ENCODE results near the gene EHD2. TPM values are rescaled to one million over a fixed set of nuclear protein-coding genes. Genes with fewer than 3 reads are reported as not detected.

EHD2 gene
- total and polyA plus RNA-seq, 9 donors, result 28.0 to 162 (median 102) TPM

DNA sequence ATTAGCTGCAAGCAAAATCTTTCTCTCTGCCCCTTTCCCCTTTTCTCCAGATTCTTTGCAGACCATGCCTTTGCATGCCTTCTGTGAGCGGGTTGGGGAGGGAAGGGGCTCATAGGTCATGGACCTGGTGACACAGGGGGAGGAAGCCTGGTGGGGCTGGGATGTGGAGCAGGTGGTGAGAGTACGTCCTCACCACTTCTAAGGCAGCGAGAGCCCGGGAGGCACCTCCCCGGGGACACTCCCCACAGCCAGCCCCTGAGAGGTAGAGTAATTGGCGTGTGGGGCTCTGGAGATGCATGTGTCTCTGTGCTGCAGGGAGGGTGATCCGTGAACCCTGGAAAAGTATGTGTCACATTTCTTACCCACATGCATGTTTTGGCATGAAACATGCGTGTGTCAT, 42.5 kb upstream of the EHD2 start:
- no peak overlapping the region for H3K4me3 ChIP-seq
- H3K27ac ChIP-seq, result no peak overlapping the region
- H3K9me3 ChIP-seq, result no peaks in the 10 kb centered on the region
- DNase-seq, result no peak
- no peaks in the 10 kb centered on the region for H3K36me3 ChIP-seq
- H3K27me3 ChIP-seq, result no peaks in the 10 kb centered on the region
- intact Hi-C loops (cut with DNase I), result no loop called here
- peaks cover 5% of the 10 kb centered on the region for H3K4me1 ChIP-seq (ENCODE audit: insufficient read depth)
- TF ChIP-seq POLR2A (IDR thresholded peaks at IDR 0.05) (no peak), EP300 (IDR thresholded peaks at IDR 0.05) (no peak)
- TF ChIP-seq, protein P1, sequence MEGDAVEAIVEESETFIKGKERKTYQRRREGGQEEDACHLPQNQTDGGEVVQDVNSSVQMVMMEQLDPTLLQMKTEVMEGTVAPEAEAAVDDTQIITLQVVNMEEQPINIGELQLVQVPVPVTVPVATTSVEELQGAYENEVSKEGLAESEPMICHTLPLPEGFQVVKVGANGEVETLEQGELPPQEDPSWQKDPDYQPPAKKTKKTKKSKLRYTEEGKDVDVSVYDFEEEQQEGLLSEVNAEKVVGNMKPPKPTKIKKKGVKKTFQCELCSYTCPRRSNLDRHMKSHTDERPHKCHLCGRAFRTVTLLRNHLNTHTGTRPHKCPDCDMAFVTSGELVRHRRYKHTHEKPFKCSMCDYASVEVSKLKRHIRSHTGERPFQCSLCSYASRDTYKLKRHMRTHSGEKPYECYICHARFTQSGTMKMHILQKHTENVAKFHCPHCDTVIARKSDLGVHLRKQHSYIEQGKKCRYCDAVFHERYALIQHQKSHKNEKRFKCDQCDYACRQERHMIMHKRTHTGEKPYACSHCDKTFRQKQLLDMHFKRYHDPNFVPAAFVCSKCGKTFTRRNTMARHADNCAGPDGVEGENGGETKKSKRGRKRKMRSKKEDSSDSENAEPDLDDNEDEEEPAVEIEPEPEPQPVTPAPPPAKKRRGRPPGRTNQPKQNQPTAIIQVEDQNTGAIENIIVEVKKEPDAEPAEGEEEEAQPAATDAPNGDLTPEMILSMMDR (IDR thresholded peaks at IDR 0.05), result no peak
- WGBS, 3 donors, result 97 to 98% (median 98%) methylated on average over 8 of the region's 8 CpGs

DNA sequence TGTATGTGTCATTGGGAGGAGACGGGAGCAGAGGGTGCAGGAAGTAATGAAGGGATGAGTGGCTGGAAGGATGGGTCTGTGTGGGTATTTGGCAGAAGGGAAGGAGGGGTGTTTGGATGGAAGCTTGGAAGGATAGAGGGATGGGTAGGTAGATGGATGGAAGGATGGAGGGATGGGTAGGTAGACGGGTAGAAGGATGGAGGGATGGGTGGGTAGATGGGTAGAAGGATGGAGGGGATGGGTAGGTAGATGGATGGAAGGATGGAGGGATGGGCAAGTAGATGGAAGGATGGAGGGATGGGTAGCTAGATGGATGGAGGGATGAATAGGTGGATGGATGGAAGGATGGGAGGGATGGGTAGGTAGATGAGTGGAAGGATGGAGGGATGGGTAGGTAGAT, 41.7 kb upstream of the EHD2 start:
- Histone ChIP-seq H3K4me1 (ENCODE audit: insufficient read depth) (peaks cover 5% of the 10 kb centered on the region), H3K36me3 (no peaks in the 10 kb centered on the region), H3K27ac (no peak overlapping the region), H3K4me3 (no peak overlapping the region), H3K27me3 (no peaks in the 10 kb centered on the region), H3K9me3 (no peaks in the 10 kb centered on the region)
- TF ChIP-seq EP300 (IDR thresholded peaks at IDR 0.05), result no peak
- no peak for TF ChIP-seq POLR2A (IDR thresholded peaks at IDR 0.05)
- TF ChIP-seq, protein P1 (IDR thresholded peaks at IDR 0.05), result no peak
- intact Hi-C loops (cut with DNase I), result no loop called here
- WGBS, 3 donors, result 95 to 98% (median 95%) methylated on average over 2 of the region's 2 CpGs
- DNase-seq, result no peak

DNA sequence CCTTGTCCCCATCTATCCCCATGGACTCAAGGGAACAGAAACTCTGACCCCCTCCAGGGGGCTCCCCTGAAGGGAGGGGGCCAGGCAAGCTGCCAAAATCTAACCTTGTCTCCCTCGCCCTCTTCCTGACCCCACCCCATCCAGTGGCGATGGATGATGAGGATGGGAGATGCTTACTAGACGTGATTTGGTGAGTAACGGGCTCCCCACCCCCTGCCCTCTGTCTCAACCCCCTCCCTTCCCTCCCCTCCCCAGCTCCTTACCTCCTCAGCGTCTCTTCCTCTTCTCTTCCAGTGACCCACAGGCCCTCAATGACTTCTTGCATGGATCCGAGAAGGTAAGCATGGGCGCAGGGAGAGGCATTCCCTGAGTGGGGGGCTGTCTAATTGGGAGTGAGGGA, 39.8 kb upstream of the EHD2 start:
- intact Hi-C loops (cut with DNase I), result no loop called here
- Histone ChIP-seq H3K36me3 (no peaks in the 10 kb centered on the region), H3K4me3 (no peak overlapping the region), H3K27me3 (no peaks in the 10 kb centered on the region), H3K9me3 (no peaks in the 10 kb centered on the region), H3K27ac (no peak overlapping the region), H3K4me1 (ENCODE audit: insufficient read depth) (no peaks in the 10 kb centered on the region)
- no peak for DNase-seq
- TF ChIP-seq, protein P1 (IDR thresholded peaks at IDR 0.05), result no peak
- no peak for TF ChIP-seq EP300 (IDR thresholded peaks at IDR 0.05)
- TF ChIP-seq POLR2A (IDR thresholded peaks at IDR 0.05), result no peak
- WGBS, 3 donors, result 89 to 94% (median 91%) methylated on average over 7 of the region's 7 CpGs

DNA sequence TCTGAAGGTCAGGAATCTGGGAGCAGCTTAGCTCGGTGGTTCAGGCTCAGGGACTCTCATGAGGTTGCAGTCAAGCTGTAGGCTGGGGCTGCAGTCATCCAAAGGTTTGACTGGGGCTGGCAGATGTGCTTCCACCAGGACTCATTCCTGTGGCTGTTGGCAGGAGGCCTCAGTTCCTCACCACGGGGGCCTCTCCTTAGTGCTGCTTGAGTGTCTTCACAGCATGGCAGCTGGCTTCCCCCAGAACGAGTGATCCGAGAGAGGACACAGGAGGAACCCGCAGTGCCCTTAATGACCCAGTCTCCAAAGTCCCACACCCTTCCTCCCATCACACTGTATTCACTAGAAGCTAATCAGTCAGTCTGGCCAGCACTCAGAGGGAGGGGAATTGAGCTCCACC, 38.7 kb upstream of the EHD2 start:
- intact Hi-C loops (cut with DNase I), result no loop called here
- Histone ChIP-seq H3K27me3 (no peaks in the 10 kb centered on the region), H3K4me3 (no peak overlapping the region), H3K4me1 (ENCODE audit: insufficient read depth) (no peaks in the 10 kb centered on the region), H3K36me3 (no peaks in the 10 kb centered on the region), H3K9me3 (no peaks in the 10 kb centered on the region), H3K27ac (no peak overlapping the region)
- WGBS, 3 donors, result 72 to 90% (median 86%) methylated on average over 5 of the region's 5 CpGs
- TF ChIP-seq EP300 (IDR thresholded peaks at IDR 0.05), result no peak
- TF ChIP-seq, protein P1 (IDR thresholded peaks at IDR 0.05), result no peak
- TF ChIP-seq POLR2A (IDR thresholded peaks at IDR 0.05), result no peak
- DNase-seq, result no peak

DNA sequence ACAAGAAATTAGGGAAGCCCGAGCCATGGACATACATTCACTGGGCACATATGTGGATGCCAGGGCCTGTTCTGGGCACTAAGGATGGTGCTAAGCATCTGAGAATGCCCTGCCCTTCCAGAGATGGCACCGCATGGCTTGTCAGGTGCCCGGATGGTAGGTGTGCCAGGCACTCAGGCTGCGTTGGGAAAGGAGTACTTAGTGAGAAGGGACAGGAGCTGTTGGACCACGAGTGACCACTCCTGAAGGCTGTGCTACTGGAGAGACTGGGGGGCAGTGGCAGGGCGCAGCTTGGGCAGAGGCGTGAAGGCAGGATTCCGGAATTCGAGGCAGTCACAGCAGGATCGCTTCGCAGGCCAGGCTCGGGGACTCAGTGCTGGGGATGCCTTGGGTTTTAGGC, 38.0 kb upstream of the EHD2 start:
- H3K27ac ChIP-seq, result no peak overlapping the region
- H3K27me3 ChIP-seq, result no peaks in the 10 kb centered on the region
- 93 to 95% (median 95%) methylated on average over 12 of the region's 12 CpGs for WGBS, 3 donors
- no peaks in the 10 kb centered on the region for H3K9me3 ChIP-seq
- no peak for DNase-seq
- intact Hi-C loops (cut with DNase I), result no loop called here
- no peak for TF ChIP-seq EP300 (IDR thresholded peaks at IDR 0.05)
- TF ChIP-seq, protein P1 (IDR thresholded peaks at IDR 0.05), result no peak
- H3K4me1 ChIP-seq (ENCODE audit: insufficient read depth), result no peaks in the 10 kb centered on the region
- H3K4me3 ChIP-seq, result no peak overlapping the region
- no peaks in the 10 kb centered on the region for H3K36me3 ChIP-seq

Data from ovary (tissue), 9 donors.